GM19238 (cell line): Measurements from ENCODE around the gene KIAA0319L.
"Not testable (repeated sequence)": the region's sequence is repeated elsewhere in the genome, so short reads cannot be mapped to it uniquely, and the experiment has no call there.

ENCODE experiments used
- DNase-seq: peaks from one replicate; pipeline ENCODE4 v3.0.0; 2011; ENCODE audit warnings: low spot score; ENCODE audit not compliant: insufficient read length

The KIAA0319L gene

GRCh38 chr1:35499231-35499630, 58.0 kb downstream of the KIAA0319L start:
- no peak for DNase-seq

GRCh38 chr1:35497571-35497970, 59.6 kb downstream of the KIAA0319L start:
- DNase-seq = no peak

DNA sequence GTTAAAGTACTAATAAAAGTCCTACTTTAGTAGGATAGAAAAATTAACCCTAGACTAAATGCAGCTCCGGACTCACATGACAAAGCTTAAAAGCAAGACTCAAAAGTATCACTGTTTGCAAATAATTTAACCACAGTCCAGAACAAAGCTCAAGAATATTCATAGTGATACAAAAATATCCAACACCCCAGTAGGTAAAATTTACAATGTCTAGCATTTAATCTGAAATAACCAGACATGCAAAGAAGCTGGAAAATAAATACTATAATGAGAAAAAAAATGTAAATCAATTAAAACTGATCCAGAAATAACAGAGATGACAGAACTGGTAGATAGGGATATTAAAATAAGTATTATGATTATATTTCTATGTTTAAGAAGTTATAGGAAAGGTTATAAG, 67.0 kb downstream of the KIAA0319L start:
- DNase-seq = no peak

DNA sequence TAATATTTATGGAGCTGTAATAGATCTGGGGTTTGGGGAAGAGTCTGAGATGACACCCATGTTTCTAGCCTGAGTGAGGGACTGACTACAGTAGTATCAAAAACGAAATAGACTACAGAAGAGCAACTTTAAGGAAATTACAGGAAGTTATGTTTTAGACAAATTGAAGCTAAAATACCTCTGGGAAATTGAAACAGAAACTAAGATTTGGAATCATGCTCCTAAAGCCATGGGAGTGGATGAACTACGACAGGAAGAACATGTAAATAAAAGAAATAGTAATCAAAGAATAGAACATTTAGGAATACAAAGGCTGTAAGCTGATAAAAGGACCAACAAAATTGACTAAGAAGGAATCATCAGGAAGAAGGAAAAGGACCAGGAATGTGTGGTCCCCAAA, 68.9 kb downstream of the KIAA0319L start:
- DNase-seq = no peak

DNA sequence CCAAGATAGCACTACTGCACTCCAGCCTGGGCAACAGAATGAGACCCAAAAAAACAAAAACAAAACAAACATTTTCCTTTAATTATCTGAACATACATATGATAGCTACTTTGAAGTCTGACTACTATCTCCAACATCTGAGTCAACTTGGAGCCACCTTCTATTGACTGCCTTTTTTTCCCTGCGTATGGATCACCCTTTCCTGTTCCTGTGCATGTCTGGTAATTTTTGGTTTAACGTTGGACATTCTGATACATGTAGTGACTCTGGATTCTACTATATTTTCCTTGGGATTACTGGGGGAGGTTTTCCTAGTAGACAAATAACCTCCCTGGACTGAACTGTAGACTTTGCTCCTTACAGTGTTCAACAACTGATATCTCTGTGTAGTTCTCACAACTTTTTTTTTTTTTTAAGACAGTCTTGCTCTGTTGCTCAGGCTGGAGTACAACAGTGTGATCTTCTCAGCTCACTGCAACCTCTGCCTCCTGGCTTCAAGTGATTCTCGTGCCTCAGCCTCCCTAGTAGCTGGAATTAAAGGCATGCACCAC, 70.3 kb downstream of the KIAA0319L start:
- DNase-seq = no peak

- no peak for DNase-seq
Observed at GRCh38 chr1:35481229-35481628, 76.0 kb downstream of the KIAA0319L start.

DNA sequence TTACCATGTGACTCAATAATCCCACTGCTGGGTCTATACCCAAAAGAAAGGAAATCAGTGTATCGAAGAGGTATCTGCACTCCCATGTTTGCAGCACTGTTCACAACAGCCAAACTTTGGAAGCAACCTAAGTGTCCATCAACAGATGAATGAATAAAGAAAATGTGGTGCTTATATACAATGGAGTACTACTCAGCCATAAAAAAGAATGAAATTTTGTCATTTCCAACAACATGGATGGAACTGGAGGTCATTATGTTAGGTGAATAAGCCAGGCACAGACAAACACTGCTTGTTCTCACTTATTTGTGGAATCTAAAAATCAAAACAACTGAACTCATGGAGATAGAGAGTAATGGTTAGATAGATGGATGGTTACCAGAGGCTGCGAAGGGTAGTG, 79.3 kb downstream of the KIAA0319L start:
- no peak for DNase-seq

DNA sequence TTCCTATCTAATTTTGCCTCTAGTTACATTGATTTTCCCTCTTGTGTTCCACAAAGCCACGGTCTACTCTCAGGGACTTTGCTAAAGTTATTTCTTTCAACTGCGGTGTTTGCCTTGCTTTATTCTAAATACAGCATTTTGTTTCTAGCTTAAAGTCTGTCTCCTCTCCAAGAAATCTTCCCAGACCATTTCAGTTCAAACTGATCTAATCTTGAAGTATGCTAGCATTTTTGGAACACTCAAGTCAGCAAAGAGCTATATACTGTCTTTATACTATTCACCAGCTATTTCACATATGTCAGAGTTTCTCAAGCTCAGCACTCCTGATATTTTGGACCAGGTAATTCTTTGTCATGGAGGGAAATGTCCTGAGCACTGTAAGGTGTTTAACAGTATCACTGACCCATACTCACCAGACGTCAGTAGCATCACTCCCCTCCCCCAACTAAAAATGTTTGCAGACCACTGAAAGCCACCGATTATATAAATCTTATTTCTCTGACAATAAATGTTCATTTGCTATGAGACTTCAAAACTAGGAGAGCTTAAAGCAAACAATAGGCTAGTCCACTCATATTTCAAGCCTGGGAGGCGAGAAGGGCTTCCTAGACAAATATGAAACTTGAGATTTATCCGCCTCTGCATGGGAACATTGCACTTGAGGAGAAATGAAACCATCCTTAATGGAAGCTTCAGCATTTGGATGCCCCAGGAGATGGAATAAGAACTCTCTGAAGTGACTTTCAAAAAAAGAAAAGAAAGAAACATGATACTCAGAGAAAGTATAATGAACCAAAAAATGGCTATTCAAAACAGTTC, 81.1 kb downstream of the KIAA0319L start:
- no peak for DNase-seq

DNA sequence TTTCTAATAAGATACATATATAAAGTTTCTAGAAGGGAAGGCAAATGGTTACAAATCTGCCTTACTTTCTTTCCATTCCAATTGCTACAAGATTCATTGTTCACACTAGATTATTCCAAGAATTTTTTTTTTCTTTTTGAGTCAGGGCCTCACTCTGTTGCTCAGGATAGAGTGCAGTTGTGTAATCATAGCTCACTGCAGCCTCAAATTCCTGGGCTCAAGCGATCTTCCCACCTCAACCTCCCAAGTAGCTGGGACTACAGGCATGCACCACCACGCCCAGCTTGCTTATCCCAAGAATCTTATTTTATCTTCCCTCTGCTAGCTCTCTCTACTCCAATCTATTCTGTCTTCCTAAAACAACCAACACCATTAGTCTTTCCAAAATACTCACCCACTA, 81.8 kb downstream of the KIAA0319L start:
- DNase-seq = no peak

GRCh38 chr1:35473216-35473615, 84.0 kb downstream of the KIAA0319L start:
- not testable (repeated sequence) for DNase-seq

DNA sequence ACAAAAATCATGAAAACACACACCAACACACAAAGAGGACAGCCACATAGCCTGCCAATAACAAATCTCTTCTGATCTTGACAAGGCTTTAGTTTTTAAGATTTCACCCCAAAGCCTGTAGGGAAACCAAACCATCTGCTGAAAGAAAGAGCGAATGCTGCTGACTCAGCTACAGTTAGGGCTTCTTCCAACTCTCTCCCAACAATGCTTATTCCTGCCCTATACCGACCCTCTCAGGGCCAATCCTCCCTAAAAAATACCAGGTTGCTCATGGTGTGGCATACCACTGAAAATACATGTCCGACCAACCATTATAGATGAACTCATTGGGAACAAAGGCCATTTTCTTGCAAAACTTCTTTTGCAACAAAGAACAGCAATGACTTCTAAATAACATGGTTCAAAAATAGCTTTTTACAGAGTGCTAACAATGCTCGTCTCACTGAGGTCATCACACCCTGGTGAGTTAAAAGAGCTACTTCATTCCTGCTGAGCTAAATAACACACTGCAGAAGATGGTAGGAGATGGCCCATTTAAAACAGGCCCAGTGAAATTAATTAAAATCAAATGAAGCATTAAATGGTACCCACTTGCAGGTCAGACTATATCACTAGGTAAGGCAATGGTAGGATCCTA, 86.1 kb downstream of the KIAA0319L start:
- no peak for DNase-seq

GRCh38 chr1:35466120-35466519, 91.1 kb downstream of the KIAA0319L start:
- no peak for DNase-seq

DNA sequence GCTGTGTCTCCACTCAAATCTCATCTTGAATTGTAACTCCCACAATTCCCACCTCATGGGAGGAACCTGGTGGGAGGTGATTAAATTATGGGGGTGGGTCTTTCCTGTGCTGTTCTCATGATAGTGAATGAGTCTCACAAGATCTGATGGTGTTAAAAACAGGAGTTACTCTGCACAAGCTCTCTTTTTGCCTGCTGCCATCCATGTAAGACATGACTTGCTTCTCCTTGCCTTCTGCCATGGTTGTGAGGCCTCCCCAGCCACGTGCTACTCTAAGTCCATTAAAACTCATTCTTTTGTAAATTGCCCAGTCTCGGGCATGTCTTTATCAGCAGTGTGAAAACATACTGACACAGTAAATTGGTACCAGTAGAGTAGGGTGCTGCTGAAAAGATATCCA, 93.5 kb downstream of the KIAA0319L start:
- not testable (repeated sequence) for DNase-seq

GRCh38 chr1:35463232-35463631, 94.0 kb downstream of the KIAA0319L start:
- DNase-seq = no peak

DNA sequence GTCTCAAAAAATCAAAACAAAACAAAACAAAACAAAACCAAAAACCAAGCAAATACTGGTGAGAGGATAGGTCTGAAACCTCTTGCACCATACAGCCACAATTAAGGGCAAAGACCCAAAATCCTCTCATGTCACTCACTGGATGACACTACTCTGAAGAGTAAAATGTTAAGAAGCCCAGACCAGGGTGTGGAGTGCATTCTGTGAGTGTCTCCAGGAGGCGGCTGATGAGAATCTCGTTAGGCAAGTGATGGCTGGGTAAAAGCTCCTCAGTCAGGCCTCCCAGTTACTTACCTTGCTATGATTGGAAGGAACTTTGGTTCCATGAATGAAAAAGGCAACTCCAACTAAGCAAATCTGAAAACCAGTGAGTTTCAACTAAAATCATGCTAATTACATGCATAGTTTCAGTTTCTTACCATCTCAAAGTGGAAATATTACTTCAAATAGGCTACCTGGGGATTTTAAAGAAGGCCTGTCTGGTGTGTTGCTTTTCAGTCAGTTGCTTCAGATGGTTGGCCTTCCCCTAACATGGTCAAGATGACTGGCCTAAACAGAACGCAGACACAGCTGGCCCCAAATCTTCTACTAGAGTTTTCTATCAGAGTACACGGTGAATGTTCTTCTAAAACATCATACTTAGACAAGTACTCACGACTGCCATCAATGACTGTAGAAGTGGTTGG, 95.1 kb downstream of the KIAA0319L start:
- DNase-seq = no peak

DNA sequence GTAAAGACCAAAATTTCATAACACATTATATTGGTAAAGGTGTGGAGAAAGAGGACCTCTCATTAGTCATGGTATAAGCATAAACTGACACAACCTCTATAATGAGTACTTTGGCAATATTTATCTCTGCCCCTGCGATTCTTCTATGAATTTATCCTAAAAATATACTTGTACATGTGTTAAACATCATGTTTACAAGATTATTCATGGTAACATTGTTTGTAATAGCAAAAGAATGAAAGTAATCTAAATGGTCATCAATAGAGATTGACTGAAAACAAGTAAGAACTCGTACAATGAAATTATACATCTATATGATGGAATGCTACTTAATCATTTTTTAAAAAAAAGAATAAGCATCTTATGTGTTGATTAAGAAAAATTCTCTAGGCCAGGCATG, 96.4 kb downstream of the KIAA0319L start:
- no peak for DNase-seq

GRCh38 chr1:35454616-35455015, 102.6 kb downstream of the KIAA0319L start:
- DNase-seq = no peak

- DNase-seq = no peak
Observed at GRCh38 chr1:35454176-35454575, 103.0 kb downstream of the KIAA0319L start.

DNA sequence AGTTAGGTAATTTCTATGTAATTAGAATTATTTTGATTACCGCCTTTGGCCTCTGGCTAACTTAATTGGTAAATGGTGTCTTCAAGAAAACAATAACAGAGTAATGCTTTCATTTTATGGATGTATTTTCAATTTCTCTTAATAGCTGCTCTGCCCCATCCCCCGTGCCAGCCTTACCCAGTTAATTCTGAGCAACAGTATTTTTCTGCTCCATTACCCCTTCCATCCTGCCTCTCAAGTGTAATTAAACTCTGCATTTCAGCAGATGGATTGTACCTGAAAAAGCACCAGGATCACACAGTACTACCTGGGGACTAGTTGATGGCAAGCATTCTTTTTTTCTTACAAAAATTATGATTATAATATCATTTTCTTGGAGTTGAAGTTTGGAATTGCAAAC, 104.2 kb downstream of the KIAA0319L start:
- no peak for DNase-seq

DNA sequence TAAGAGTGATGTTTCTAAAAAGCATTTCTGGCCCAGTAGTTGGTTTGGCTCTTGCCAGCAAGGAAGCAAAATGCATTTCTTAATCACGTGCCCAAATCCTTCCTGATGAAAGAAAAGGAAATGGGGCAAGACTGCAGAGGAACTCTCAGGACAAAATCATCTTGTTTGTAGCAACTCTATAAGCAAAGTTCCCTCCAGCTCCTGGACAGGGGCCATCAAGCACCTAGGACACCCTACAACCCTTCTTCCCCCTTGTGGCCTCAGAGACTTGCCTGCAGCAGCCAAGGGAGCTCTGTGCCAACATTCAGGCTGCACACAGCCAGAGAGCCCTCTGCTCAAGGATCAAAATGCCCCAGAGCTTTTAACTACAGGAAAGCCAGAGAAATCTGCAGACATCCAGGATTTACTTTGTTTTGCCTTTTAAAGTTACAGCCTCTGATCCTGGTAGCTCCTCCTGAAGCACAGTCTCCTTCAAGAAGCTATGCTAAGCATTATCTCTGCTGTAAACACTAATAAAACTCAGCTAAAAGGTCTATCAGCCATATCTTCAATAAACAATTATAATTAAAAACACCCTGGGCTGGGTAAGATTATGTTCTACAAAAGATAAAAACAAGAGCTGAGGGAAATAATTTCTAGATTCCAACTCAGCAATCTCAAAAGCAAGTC, 105.0 kb downstream of the KIAA0319L start:
- no peak for DNase-seq

DNA sequence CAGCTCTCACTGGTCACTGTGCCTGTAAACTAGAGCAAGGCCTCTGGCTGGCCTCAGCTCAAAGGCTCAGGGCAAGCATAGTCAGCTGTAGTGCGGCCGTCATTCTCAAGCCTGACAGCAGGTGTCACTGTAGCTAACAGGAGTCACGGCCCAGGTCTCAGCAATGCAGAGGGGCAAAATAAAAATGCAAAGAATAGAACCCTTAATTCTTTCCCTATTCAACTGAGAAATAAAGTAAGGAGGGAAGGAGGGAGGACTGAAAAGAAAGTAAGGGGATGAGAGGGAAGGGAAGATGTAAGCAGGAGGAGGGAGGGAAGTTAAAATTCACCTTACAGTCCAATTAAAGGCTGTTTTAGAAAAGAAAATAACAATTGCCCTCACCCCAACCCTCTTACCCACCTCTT, 106.1 kb downstream of the KIAA0319L start:
- DNase-seq = peak; percentile 62
